H1 (cell line): ENCODE data around the gene DCAF12L2. TPM values are rescaled to one million over a fixed set of nuclear protein-coding genes. Genes with fewer than 3 reads are reported as not detected.

Experiments
- CTCF ChIA-PET: fragments of 300-600 bp; sonication (Branson Sonifier 250); formaldehyde crosslinking; loops from one replicate; lab custom pipeline; 2021; ENCODE audit not compliant: partially characterized antibody; lab: Charles Lee
- POLR2A ChIA-PET: fragments of 300-600 bp; sonication (Branson Sonifier 250); formaldehyde crosslinking; loops from one replicate; lab custom pipeline; 2021; ENCODE audit warnings: inconsistent platforms; ENCODE audit not compliant: partially characterized antibody; lab: Charles Lee
- DNase-seq, 2 experiments: peaks; one replicate each; pipeline versions ENCODE4 v3.0.0 to v3.0.0-alpha.2; 2010 to 2022; ENCODE audit warnings: low spot score in 2 of 2, low read depth in 1 of 2, mixed read lengths in 1 of 2
- FAIRE-seq: peaks from 2 replicates; lab custom pipeline; 2011; peaks lifted over from hg19 to GRCh38; lab: Jason Lieb, UNC
- H2AFZ ChIP-seq: 2 replicates; pipeline ENCODE4 v1.8.1; 2012; ENCODE audit warnings: low read length, inconsistent platforms
- H2AK5ac ChIP-seq: 2 replicates; pipeline ENCODE4 v1.6.1; 2013; ENCODE audit warnings: low read depth, low read length
- H2BK120ac ChIP-seq: replicated peaks from 2 replicates; pipeline ENCODE3; 2013; ENCODE audit warnings: low read depth, low read length, inconsistent platforms
- H2BK12ac ChIP-seq: 2 replicates; pipeline ENCODE4 v1.6.1; 2013; ENCODE audit warnings: low read depth, low read length
- H2BK15ac ChIP-seq: 2 replicates; pipeline ENCODE4 v1.6.1; 2013; ENCODE audit warnings: low read length
- H2BK20ac ChIP-seq: 2 replicates; pipeline ENCODE4 v1.6.1; 2013; ENCODE audit warnings: low read length
- H2BK5ac ChIP-seq: 2 replicates; pipeline ENCODE4 v1.6.1; 2013; ENCODE audit warnings: low read depth, low read length
- H3K14ac ChIP-seq: 2 replicates; pipeline ENCODE4 v1.6.1; 2013; ENCODE audit warnings: inconsistent platforms; ENCODE audit not compliant: insufficient read length
- H3K18ac ChIP-seq: 2 replicates; pipeline ENCODE4 v1.6.1; 2013; ENCODE audit warnings: low read length; ENCODE audit errors: extremely low read depth
- H3K23ac ChIP-seq: 2 replicates; pipeline ENCODE4 v1.6.1; 2013; ENCODE audit warnings: inconsistent platforms; ENCODE audit not compliant: insufficient read length
- H3K23me2 ChIP-seq: 2 replicates; pipeline ENCODE4 v1.6.1; 2013; ENCODE audit warnings: low read depth, low read length
- H3K27ac ChIP-seq: 2 replicates; pipeline ENCODE4 v1.6.1; 2011; ENCODE audit warnings: low read depth, low read length, inconsistent platforms
- H3K27me3 ChIP-seq, 4 experiments: replicated peaks in 1 of 4; 1 replicate in 1 of 4; 2 replicates in 3 of 4; pipeline versions ENCODE4 v1.6.1 to v1.8.1; 2011 to 2013; ENCODE audit warnings: low read length in 3 of 4, mild to moderate bottlenecking in 3 of 4, inconsistent platforms in 2 of 4, mixed read lengths in 2 of 4, moderate library complexity in 1 of 4; ENCODE audit not compliant: control insufficient read depth in 3 of 4, insufficient read depth in 3 of 4; ENCODE audit errors: extremely low read depth in 1 of 4
- H3K36me3 ChIP-seq, 4 experiments: 2 replicates each; pipeline versions ENCODE4 v1.6.1 to v1.8.1; 2011 to 2013; ENCODE audit warnings: mild to moderate bottlenecking in 4 of 4, low read length in 3 of 4, moderate library complexity in 2 of 4, control low read depth in 1 of 4, inconsistent platforms in 1 of 4; ENCODE audit not compliant: insufficient read depth in 4 of 4, control insufficient read depth in 2 of 4
- H3K4ac ChIP-seq: replicated peaks from 2 replicates; pipeline ENCODE3; 2013; ENCODE audit warnings: low read length, low read depth, mixed read lengths, inconsistent platforms; ENCODE audit not compliant: insufficient read length
- H3K4me1 ChIP-seq, 4 experiments: replicated peaks in 1 of 4; 1 replicate in 1 of 4; 2 replicates in 3 of 4; pipeline versions ENCODE4 v1.6.1 to v1.8.1; 2011 to 2013; ENCODE audit warnings: low read length in 3 of 4, inconsistent platforms in 2 of 4, mixed read lengths in 1 of 4; ENCODE audit not compliant: insufficient read depth in 4 of 4, control insufficient read depth in 3 of 4
- H3K4me2 ChIP-seq, 2 experiments: 2 replicates each; pipeline versions ENCODE4 v1.6.1 to v1.8.1; 2011 to 2013; ENCODE audit warnings: low read depth in 2 of 2, low read length in 2 of 2, control low read depth in 1 of 2, inconsistent platforms in 1 of 2, mild to moderate bottlenecking in 1 of 2; ENCODE audit not compliant: insufficient read depth in 1 of 2
- H3K4me3 ChIP-seq, 4 experiments: fragments of 200-600, 300-600 bp in 1 of 4; sonication (generic), shearing (Covaris generic), sonication (Bioruptor Twin) in 1 of 4; 2 replicates each; pipeline versions ENCODE4 v1.5.1 to v1.8.1; 2011 to 2016; ENCODE audit warnings: low read length in 4 of 4, low read depth in 3 of 4, control low read depth in 2 of 4, inconsistent platforms in 2 of 4, mild to moderate bottlenecking in 2 of 4, mixed read lengths in 1 of 4, moderate library complexity in 1 of 4; ENCODE audit not compliant: insufficient read depth in 2 of 4; ENCODE audit errors: extremely low read depth in 1 of 4
- H3K56ac ChIP-seq: replicated peaks from 2 replicates; pipeline ENCODE3; 2013; ENCODE audit warnings: low read depth, mild to moderate bottlenecking, mixed read lengths, low read length, inconsistent platforms; ENCODE audit not compliant: insufficient read length
- H3K79me1 ChIP-seq: 2 replicates; pipeline ENCODE4 v1.6.1; 2013; ENCODE audit warnings: low read depth, low read length, control low read depth
- H3K79me2 ChIP-seq, 2 experiments: 2 replicates each; pipeline versions ENCODE4 v1.6.1 to v1.8.1; 2012 to 2013; ENCODE audit warnings: low read length in 2 of 2, mild to moderate bottlenecking in 2 of 2, inconsistent platforms in 1 of 2; ENCODE audit not compliant: insufficient read depth in 2 of 2, control insufficient read depth in 1 of 2
- H3K9ac ChIP-seq, 4 experiments: replicated peaks in 1 of 4; 1 replicate in 1 of 4; 2 replicates in 3 of 4; pipeline versions ENCODE4 v1.6.1 to v1.8.1; 2011 to 2013; ENCODE audit warnings: low read depth in 3 of 4, low read length in 3 of 4, control low read depth in 2 of 4, mild to moderate bottlenecking in 2 of 4, moderate library complexity in 2 of 4, inconsistent platforms in 1 of 4; ENCODE audit errors: extremely low read depth in 1 of 4
- H3K9me3 ChIP-seq, 2 experiments: 2 replicates each; pipeline versions ENCODE4 v1.6.1 to v1.8.1; 2012 to 2013; ENCODE audit warnings: mild to moderate bottlenecking in 2 of 2, moderate library complexity in 2 of 2, control low read depth in 1 of 2, inconsistent platforms in 1 of 2, low read depth in 1 of 2, low read length in 1 of 2, mixed read lengths in 1 of 2; ENCODE audit not compliant: insufficient read depth in 2 of 2
- H4K20me1 ChIP-seq, 2 experiments: replicated peaks in 1 of 2; 2 replicates each; pipeline versions ENCODE3 to v1.8.1; 2011 to 2013; ENCODE audit warnings: inconsistent platforms in 2 of 2, low read length in 2 of 2, mild to moderate bottlenecking in 1 of 2; ENCODE audit not compliant: insufficient read depth in 2 of 2, control insufficient read depth in 1 of 2
- H4K5ac ChIP-seq: 2 replicates; pipeline ENCODE4 v1.6.1; 2013; ENCODE audit warnings: low read length, low read depth, mixed read lengths, inconsistent platforms; ENCODE audit not compliant: insufficient read length
- H4K8ac ChIP-seq: 2 replicates; pipeline ENCODE4 v1.8.0; 2013; ENCODE audit warnings: mild to moderate bottlenecking, moderate library complexity, low read length, inconsistent platforms; ENCODE audit not compliant: insufficient read depth; ENCODE audit errors: extremely low read depth
- H4K91ac ChIP-seq: replicated peaks from 2 replicates; pipeline ENCODE3; 2013; ENCODE audit warnings: low read length, mixed read lengths, inconsistent platforms; ENCODE audit not compliant: insufficient read length
- CBX5 ChIP-seq: fragments of 300-800, 300-1000 bp; sonication (generic); IDR thresholded peaks from 2 replicates; pipeline ENCODE4 v1.7.1; 2016; ENCODE audit warnings: antibody characterized with exemption, low read length, low read depth
- CHD1 ChIP-seq: IDR thresholded peaks from 2 replicates; pipeline ENCODE4 v1.6.1; 2012; ENCODE audit warnings: low read depth, low read length, improper control_type of control experiment
- RAD21 ChIP-seq, 2 experiments: IDR thresholded peaks in 1 of 2; conservative IDR thresholded peaks in 1 of 2; 2 replicates each; pipeline ENCODE4 v1.6.1; 2011; ENCODE audit warnings: low read depth in 2 of 2, low read length in 2 of 2, improper control_type of control experiment in 1 of 2, inconsistent platforms in 1 of 2, mild to moderate bottlenecking in 1 of 2, moderate library complexity in 1 of 2
- WGBS, 2 experiments: shearing (Covaris generic) in 1 of 2; methylation state at CpG; one replicate each; pipeline versions ENCODE4 v1.1.6 to v1.1.7; 2013 to 2015; ENCODE audit warnings: low lambda C conversion rate in 2 of 2, mixed read lengths in 2 of 2, inconsistent platforms in 1 of 2, low coverage in 1 of 2, missing lambda C conversion rate in 1 of 2; ENCODE audit not compliant: insufficient replicate concordance in 2 of 2, insufficient coverage in 1 of 2, insufficient read length in 1 of 2; ENCODE audit errors: extremely low coverage in 1 of 2, missing lambda C conversion rate in 1 of 2; 5-methylcytosine and 5-hydroxymethylcytosine counted together
- polyA plus RNA-seq, 7 experiments: library from polyadenylated mRNA; depleted of rRNA in 3 of 7; stranded (reverse) in 5 of 7; unstranded in 2 of 7; fragments of >200 nt in 5 of 7; fragments of 200-250 nt in 2 of 7; gene quantifications; 1 replicate in 5 of 7; 2 replicates in 1 of 7; 4 replicates in 1 of 7; pipeline versions ENCODE4 v1.2.1 to v1.2.3, GENCODE V29; 2011 to 2013; ENCODE audit warnings: missing spikeins in 2 of 7, mixed read lengths in 2 of 7
- total RNA-seq: library from RNA; stranded (reverse); fragmentation: NEBNext Ultra II Directional; extraction: Animal tissue kit (Norgen Biotek cat#: 25700); gene quantifications from 2 replicates; pipeline ENCODE4 v1.2.1, GENCODE V29; 2021
- TF ChIP-seq, protein P1 (sequence below), 3 experiments: IDR thresholded peaks; 1 replicate in 2 of 3; 2 replicates in 1 of 3; pipeline versions ENCODE4 v1.5.1 to v1.6.1; 2011; ENCODE audit warnings: low read length in 3 of 3, mild to moderate bottlenecking in 3 of 3, inconsistent platforms in 2 of 3, low read depth in 1 of 3, moderate library complexity in 1 of 3; ENCODE audit not compliant: insufficient read depth in 1 of 3; ENCODE audit errors: control extremely low read depth in 1 of 3

DCAF12L2 gene
- total and polyA plus RNA-seq, 2 of the 8 experiments (the other 6 are each of a cell fraction or from before 2014, with no cell fraction given): 1.1 to 1.7 TPM

DNA sequence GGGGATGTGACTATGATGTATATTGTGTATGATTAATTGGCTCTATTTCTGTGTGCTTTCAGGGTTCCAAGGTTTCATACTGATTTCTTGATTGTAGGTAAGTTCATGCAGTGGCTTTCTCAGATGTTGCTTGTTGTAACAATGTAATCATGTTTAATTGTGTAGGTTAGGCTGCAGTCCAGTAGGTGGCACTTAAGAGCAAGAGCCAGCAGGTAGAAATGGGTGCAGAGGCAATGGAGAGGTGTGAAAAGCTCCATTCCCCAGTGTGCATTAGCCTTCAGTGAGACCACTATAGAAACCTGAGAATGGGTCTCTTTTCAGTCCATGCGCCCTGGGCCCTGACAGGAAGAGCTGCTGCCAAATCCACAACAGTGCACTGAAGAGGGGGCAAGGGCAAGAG is 28.2 kb downstream of the DCAF12L2 start:
- H3K79me2 ChIP-seq: no peaks in the 10 kb centered on the region
- no peak overlapping the region for H4K8ac ChIP-seq
- ChIA-PET POLR2A (no interaction called here), CTCF (interaction anchor here (0.6 to 2.3 kb wide), 5 partner anchors 12 to 610 kb away, joined by 3 to 10 read pairs (median 5); no protein-coding TSS in a partner anchor)
- no peak overlapping the region for H4K91ac ChIP-seq
- no peak overlapping the region for H3K9ac ChIP-seq
- H3K4ac ChIP-seq: no peak overlapping the region
- H3K56ac ChIP-seq: no peak overlapping the region
- no peak overlapping the region for H2AK5ac ChIP-seq
- H3K23ac ChIP-seq: no peak overlapping the region
- H3K27ac ChIP-seq: no peak overlapping the region
- no peak overlapping the region for H2BK12ac ChIP-seq
- H3K14ac ChIP-seq: no peak overlapping the region
- no peaks in the 10 kb centered on the region for H4K20me1 ChIP-seq
- no peak overlapping the region for H3K4me3 ChIP-seq
- no peak overlapping the region for H3K4me2 ChIP-seq
- H3K36me3 ChIP-seq: no peaks in the 10 kb centered on the region
- H2AFZ ChIP-seq: no peak overlapping the region
- no peaks in the 10 kb centered on the region for H3K79me1 ChIP-seq
- no peak overlapping the region for H2BK15ac ChIP-seq
- H3K18ac ChIP-seq: no peak overlapping the region
- DNase-seq (no peak), FAIRE-seq (peak; percentile 84)
- TF ChIP-seq CBX5 (no peak), CHD1 (no peak), RAD21 (IDR thresholded peaks at IDR 0.05 in 1 of 2, conservative IDR thresholded peaks at IDR 0.05 in 1 of 2; ENCODE audit: low read depth in 2 of 2, low read length in 2 of 2) (peak; percentile 53 to 60)
- TF ChIP-seq, protein P1, sequence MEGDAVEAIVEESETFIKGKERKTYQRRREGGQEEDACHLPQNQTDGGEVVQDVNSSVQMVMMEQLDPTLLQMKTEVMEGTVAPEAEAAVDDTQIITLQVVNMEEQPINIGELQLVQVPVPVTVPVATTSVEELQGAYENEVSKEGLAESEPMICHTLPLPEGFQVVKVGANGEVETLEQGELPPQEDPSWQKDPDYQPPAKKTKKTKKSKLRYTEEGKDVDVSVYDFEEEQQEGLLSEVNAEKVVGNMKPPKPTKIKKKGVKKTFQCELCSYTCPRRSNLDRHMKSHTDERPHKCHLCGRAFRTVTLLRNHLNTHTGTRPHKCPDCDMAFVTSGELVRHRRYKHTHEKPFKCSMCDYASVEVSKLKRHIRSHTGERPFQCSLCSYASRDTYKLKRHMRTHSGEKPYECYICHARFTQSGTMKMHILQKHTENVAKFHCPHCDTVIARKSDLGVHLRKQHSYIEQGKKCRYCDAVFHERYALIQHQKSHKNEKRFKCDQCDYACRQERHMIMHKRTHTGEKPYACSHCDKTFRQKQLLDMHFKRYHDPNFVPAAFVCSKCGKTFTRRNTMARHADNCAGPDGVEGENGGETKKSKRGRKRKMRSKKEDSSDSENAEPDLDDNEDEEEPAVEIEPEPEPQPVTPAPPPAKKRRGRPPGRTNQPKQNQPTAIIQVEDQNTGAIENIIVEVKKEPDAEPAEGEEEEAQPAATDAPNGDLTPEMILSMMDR (IDR thresholded peaks at IDR 0.05; ENCODE audit: control extremely low read depth in 1 of 3, insufficient read depth in 1 of 3, low read depth in 1 of 3, low read length in 3 of 3): peak in 2 of 3 experiments; percentile 22 to 60; a peak in 2 of 4 replicates
- no peak overlapping the region for H4K5ac ChIP-seq
- no peak overlapping the region for H2BK120ac ChIP-seq
- no peaks in the 10 kb centered on the region for H3K9me3 ChIP-seq
- H3K4me1 ChIP-seq: no peaks in the 10 kb centered on the region
- no peak overlapping the region for H2BK5ac ChIP-seq
- no peaks in the 10 kb centered on the region for H3K23me2 ChIP-seq
- 75% methylated on average over 1 of the region's 1 CpG; no CpG with 5 or more reads in 1 of the 2 experiments for WGBS, 2 experiments
- H2BK20ac ChIP-seq: no peak overlapping the region
- no peaks in the 10 kb centered on the region for H3K27me3 ChIP-seq
